Muscle of back (tissue), 13 donors: Measurements from ENCODE around the gene C5AR2. TPM values are rescaled to one million over a fixed set of nuclear protein-coding genes. Genes with fewer than 3 reads are reported as not detected.
"Not testable (repeated sequence)": the region's sequence is repeated elsewhere in the genome, so short reads cannot be mapped to it uniquely, and the experiment has no call there.

Source experiments
- DNase-seq, 3 donors: peaks; one replicate each; pipeline versions ENCODE4 v3.0.0 to v3.0.0-alpha.2; 2013
- long read RNA-seq, 9 donors: transcript quantifications; one replicate each; lab custom pipeline, GENCODE V29; 2026
- polyA plus RNA-seq, 10 donors: library from polyadenylated mRNA; unstranded; fragments of 120-200 nt; gene quantifications; one replicate each; pipeline ENCODE4 v1.2.1, GENCODE V29; 2013; ENCODE audit not compliant: insufficient read length in 10 of 10

C5AR2 gene
- polyA plus RNA-seq, result under 1 TPM; 0.30 to 0.63 (median 0.42) TPM
- long read RNA-seq, donor 1, full-length matches to known transcripts, result 1 of 1 reads
- long read RNA-seq, donor 1, partial matches to known transcripts, result 0 of 1 reads
- long read RNA-seq, donor 1, other reads (novel, unspliced or antisense), result 0 of 1 reads
- long read RNA-seq, donor 2, result 0 reads
- long read RNA-seq, donor 3, result 0 reads
- long read RNA-seq, donor 4, result 0 reads
- long read RNA-seq, donor 5, result 0 reads
- long read RNA-seq, donor 6, result 0 reads
- long read RNA-seq, donor 7, result 0 reads
- long read RNA-seq, donor 8, result 0 reads
- long read RNA-seq, donor 9, result 0 reads

- DNase-seq, result peak in 1 of 3 donors; percentile 36
These were observed at the start of gene C5AR2 for GRCh38 chr19:47331931-47332547. C5AR2 (plus strand) TSS chr19:47332175; CDS start chr19:47340800, 8,625 bp downstream.

- no peak for DNase-seq
These were observed 48.4 kb upstream of the C5AR2 start for GRCh38 chr19:47283405-47284059.

GRCh38 chr19:47284324-47284899 is 47.6 kb upstream of the C5AR2 start:
- DNase-seq, result peak in 2 of 3 donors; percentile 79 to 80

GRCh38 chr19:47296036-47296435 is 35.9 kb upstream of the C5AR2 start:
- peak; percentile 60 to 72 (median 71) for DNase-seq

- DNase-seq, result not testable (repeated sequence)
These were observed 31.1 kb upstream of the C5AR2 start for GRCh38 chr19:47300867-47301266.

- no peak for DNase-seq
These were observed 29.7 kb upstream of the C5AR2 start for GRCh38 chr19:47302249-47302648.

GRCh38 chr19:47303966-47304365 is 28.0 kb upstream of the C5AR2 start:
- DNase-seq, result no peak

- peak; percentile 43 to 68 (median 59) for DNase-seq
These were observed 26.6 kb upstream of the C5AR2 start for GRCh38 chr19:47305309-47305751.

- no peak for DNase-seq
These were observed 25.7 kb upstream of the C5AR2 start for GRCh38 chr19:47306303-47306702.

GRCh38 chr19:47309038-47309437 is 22.9 kb upstream of the C5AR2 start:
- DNase-seq, result no peak

- no peak for DNase-seq
These were observed 22.4 kb upstream of the C5AR2 start, which contains the start of gene C5AR1 for GRCh38 chr19:47309608-47310007. C5AR1 (plus strand) TSS chr19:47309861; CDS start chr19:47309896, 35 bp downstream.

GRCh38 chr19:47310323-47310722 is 21.7 kb upstream of the C5AR2 start:
- no peak for DNase-seq

GRCh38 chr19:47310819-47311218 is 21.2 kb upstream of the C5AR2 start:
- peak in 1 of 3 donors; percentile 34 for DNase-seq

- no peak for DNase-seq
These were observed 19.5 kb upstream of the C5AR2 start for GRCh38 chr19:47312366-47313006.

- no peak for DNase-seq
These were observed 18.1 kb upstream of the C5AR2 start for GRCh38 chr19:47313754-47314295.

- DNase-seq, result peak in 2 of 3 donors; percentile 63 to 70
These were observed 16.7 kb upstream of the C5AR2 start for GRCh38 chr19:47315125-47315821.

GRCh38 chr19:47316513-47316912 is 15.5 kb upstream of the C5AR2 start:
- DNase-seq, result no peak

GRCh38 chr19:47319923-47320871 is 11.8 kb upstream of the C5AR2 start:
- no peak for DNase-seq

GRCh38 chr19:47321630-47322029 is 10.3 kb upstream of the C5AR2 start:
- DNase-seq, result no peak

- DNase-seq, result no peak
These were observed 9.9 kb upstream of the C5AR2 start for GRCh38 chr19:47322058-47322457.
